Ishikawa (cell line): ENCODE measurements around the gene RPL38.

Experiments used
- EP300 ChIP-seq: IDR thresholded peaks from 2 replicates; pipeline ENCODE4 v1.6.1; 2012; ENCODE audit warnings: borderline replicate concordance
- FOXM1 ChIP-seq: IDR thresholded peaks from 2 replicates; pipeline ENCODE4 v1.6.1; 2012; ENCODE audit warnings: low read depth, borderline replicate concordance
- MAX ChIP-seq: IDR thresholded peaks from 2 replicates; pipeline ENCODE4 v1.6.1; 2012
- NFIC ChIP-seq: IDR thresholded peaks from 2 replicates; pipeline ENCODE4 v1.6.1; 2012
- REST ChIP-seq: IDR thresholded peaks from 2 replicates; pipeline ENCODE4 v1.6.1; 2012; ENCODE audit warnings: low read depth, mild to moderate bottlenecking
- TAF1 ChIP-seq: IDR thresholded peaks from 2 replicates; pipeline ENCODE4 v1.6.1; 2012; ENCODE audit warnings: low read depth, mild to moderate bottlenecking
- TEAD4 ChIP-seq: IDR thresholded peaks from 2 replicates; pipeline ENCODE4 v1.6.1; 2012
- USF1 ChIP-seq: IDR thresholded peaks from 2 replicates; pipeline ENCODE4 v1.6.1; 2012
- ZBTB7A ChIP-seq: IDR thresholded peaks from 2 replicates; pipeline ENCODE4 v1.6.1; 2012; ENCODE audit warnings: low read depth

GRCh38 chr17:74212209-74212912 lies 8.9 kb downstream of the RPL38 start:
- TF ChIP-seq TEAD4 (no peak), EP300 (no peak), NFIC (no peak), TAF1 (no peak), ZBTB7A (no peak), USF1 (no peak), MAX (no peak), REST (no peak), FOXM1 (no peak)
